Endothelial cell of umbilical vein (primary cell): Measurements from ENCODE around the gene TP73. TPM values are rescaled to one million over a fixed set of nuclear protein-coding genes. Genes with fewer than 3 reads are reported as not detected.
A peak's percentile ranks its signal among the peaks of the same experiment; 100 is the strongest.

ENCODE experiments used
- BruUV-seq: library from RNA; stranded (reverse); fragments of 400-500 nt; replicated peaks from 2 replicates; lab custom pipeline; 2021; lab: Mats Ljungman, UMichigan
- CTCF ChIA-PET: fragments of 300-600, 350-600 bp; sonication (Branson Sonifier 250); formaldehyde crosslinking; loops from one replicate; lab custom pipeline; 2021; ENCODE audit warnings: antibody characterized with exemption, inconsistent platforms; lab: Charles Lee
- POLR2A ChIA-PET: fragments of 300-600, 350-600 bp; sonication (Branson Sonifier 250); formaldehyde crosslinking; loops from one replicate; lab custom pipeline; 2021; ENCODE audit warnings: antibody characterized with exemption, inconsistent platforms; lab: Charles Lee
- DNase-seq: peaks from one replicate; pipeline ENCODE4 v3.0.0-alpha.2; 2011; ENCODE audit warnings: low read depth, low spot score
- FAIRE-seq: peaks from 2 replicates; lab custom pipeline; 2011; peaks lifted over from hg19 to GRCh38; lab: Jason Lieb, UNC
- H2AFZ ChIP-seq: 2 replicates; pipeline ENCODE4 v1.6.0; 2012; ENCODE audit warnings: low read depth, low read length, control low read depth, inconsistent platforms
- H3K27ac ChIP-seq: 2 replicates; pipeline ENCODE4 v1.5.1; 2011; ENCODE audit warnings: low read depth, mild to moderate bottlenecking, control low read depth, low read length, moderate library complexity; ENCODE audit not compliant: insufficient read depth
- H3K27me3 ChIP-seq, 2 experiments: 2 replicates each; pipeline versions ENCODE4 v1.6.0 to v1.6.1; 2011; ENCODE audit warnings: low read length in 2 of 2, mixed read lengths in 1 of 2; ENCODE audit not compliant: control insufficient read depth in 2 of 2, insufficient read depth in 2 of 2
- H3K36me3 ChIP-seq, 2 experiments: 2 replicates in 1 of 2; 3 replicates in 1 of 2; pipeline ENCODE4 v1.5.1; 2011; ENCODE audit warnings: low read length in 2 of 2, mild to moderate bottlenecking in 1 of 2, moderate library complexity in 1 of 2; ENCODE audit not compliant: control insufficient read depth in 2 of 2, insufficient read depth in 2 of 2; ENCODE audit errors: extremely low read depth in 1 of 2
- H3K4me1 ChIP-seq: 3 replicates; pipeline ENCODE4 v1.5.1; 2011; ENCODE audit warnings: mild to moderate bottlenecking, low read length; ENCODE audit not compliant: control insufficient read depth, insufficient read depth; ENCODE audit errors: extremely low read depth
- H3K4me2 ChIP-seq: 2 replicates; pipeline ENCODE4 v1.6.1; 2011; ENCODE audit warnings: low read length, control low read depth, mixed read lengths; ENCODE audit not compliant: insufficient read depth
- H3K4me3 ChIP-seq, 3 experiments: fragments of 200-600 bp in 1 of 3; sonication (generic), shearing (Covaris generic) in 1 of 3; replicated peaks in 1 of 3; 2 replicates each; pipeline ENCODE4 v1.5.1; 2011 to 2016; ENCODE audit warnings: control low read depth in 3 of 3, low read length in 3 of 3, mild to moderate bottlenecking in 2 of 3, inconsistent platforms in 1 of 3, low read depth in 1 of 3, moderate library complexity in 1 of 3; ENCODE audit not compliant: insufficient read depth in 1 of 3
- H3K79me2 ChIP-seq: 2 replicates; pipeline ENCODE4 v1.6.0; 2012; ENCODE audit warnings: low read length, inconsistent platforms; ENCODE audit not compliant: control insufficient read depth, insufficient read depth
- H3K9ac ChIP-seq: replicated peaks from 2 replicates; pipeline ENCODE3; 2011; ENCODE audit warnings: low read length, control low read depth; ENCODE audit not compliant: insufficient read depth; ENCODE audit errors: extremely low read depth
- H3K9me1 ChIP-seq: replicated peaks from 3 replicates; pipeline ENCODE4 v1.6.0; 2011; ENCODE audit warnings: mild to moderate bottlenecking, low read length; ENCODE audit not compliant: control insufficient read depth, insufficient read depth; ENCODE audit errors: extremely low read depth
- H3K9me3 ChIP-seq: replicated peaks from 2 replicates; pipeline ENCODE4 v1.5.1; 2012; ENCODE audit warnings: low read length, inconsistent platforms; ENCODE audit not compliant: control insufficient read depth, insufficient read depth
- H4K20me1 ChIP-seq: replicated peaks from 2 replicates; pipeline ENCODE3; 2011; ENCODE audit warnings: mild to moderate bottlenecking, low read length; ENCODE audit not compliant: control insufficient read depth, insufficient read depth; ENCODE audit errors: extremely low read depth
- EZH2 ChIP-seq: IDR thresholded peaks from 2 replicates; pipeline ENCODE4 v1.6.1; 2012; ENCODE audit warnings: borderline replicate concordance, low read depth, mild to moderate bottlenecking, moderate library complexity, low read length, inconsistent platforms; ENCODE audit not compliant: severe bottlenecking
- FOS ChIP-seq: IDR thresholded peaks from 2 replicates; pipeline ENCODE4 v1.6.1; 2011; ENCODE audit warnings: mild to moderate bottlenecking, low read length, moderate library complexity, borderline replicate concordance; ENCODE audit not compliant: insufficient read depth
- GATA2 ChIP-seq: IDR thresholded peaks from 2 replicates; pipeline ENCODE4 v1.7.0; 2011; ENCODE audit warnings: low read depth, mild to moderate bottlenecking, moderate library complexity, mixed read lengths, low read length; ENCODE audit not compliant: insufficient read length, insufficient read depth
- JUN ChIP-seq: IDR thresholded peaks from 2 replicates; pipeline ENCODE4 v1.6.1; 2011; ENCODE audit warnings: borderline replicate concordance, low read depth; ENCODE audit not compliant: insufficient read length, insufficient read depth
- MYC ChIP-seq: IDR thresholded peaks from one replicate; pipeline ENCODE4 v1.6.1; 2011; ENCODE audit warnings: mild to moderate bottlenecking, low read depth, low read length
- POLR2A ChIP-seq: IDR thresholded peaks from 2 replicates; pipeline ENCODE4 v1.6.1; 2012; ENCODE audit warnings: low read depth, mild to moderate bottlenecking, control low read depth, low read length
- POLR2AphosphoS5 ChIP-seq: IDR thresholded peaks from 2 replicates; pipeline ENCODE4 v1.6.1; 2012; ENCODE audit warnings: low read depth, mild to moderate bottlenecking, control low read depth, low read length, moderate library complexity; ENCODE audit not compliant: insufficient read depth
- dilution Hi-C: fragments of 300-500 bp; cut with MboI; formaldehyde crosslinking; loops from one replicate; pipeline ENCODE4 v1.15.0; 2019; ENCODE audit warnings: low sequenced_read_pairs; ENCODE audit not compliant: extremely low pct_ligation_motif_present
- intact Hi-C: fragments of 100-400 bp; cut with micrococcal nuclease; formaldehyde crosslinking; loops from one replicate; pipeline ENCODE4 v1.10.0; 2022
- polyA plus RNA-seq, 4 experiments: library from polyadenylated mRNA; depleted of rRNA in 3 of 4; stranded (reverse) in 3 of 4; unstranded in 1 of 4; fragments of >200 nt; gene quantifications; 2 replicates each; pipeline versions ENCODE4 v1.2.1 to v1.2.3, GENCODE V29; 2011 to 2012; ENCODE audit warnings: missing spikeins in 1 of 4
- total RNA-seq: library from RNA; stranded (reverse); gene quantifications from 2 replicates; pipeline ENCODE4 v1.2.3, GENCODE V29; 2021
- TF ChIP-seq, protein P1 (sequence below): IDR thresholded peaks from 2 replicates; pipeline ENCODE4 v1.6.1; 2011; ENCODE audit not compliant: insufficient read depth, insufficient read length
- TF ChIP-seq, protein P2 (sequence below), 2 donors: IDR thresholded peaks; 1 replicate in 1 of 2; 2 replicates in 1 of 2; pipeline ENCODE4 v1.5.1; 2011; ENCODE audit warnings: low read length in 2 of 2, mild to moderate bottlenecking in 2 of 2, moderate library complexity in 2 of 2, control low read depth in 1 of 2, inconsistent platforms in 1 of 2, low read depth in 1 of 2; ENCODE audit not compliant: insufficient read depth in 1 of 2; ENCODE audit errors: extremely low read depth in 1 of 2

TP73 gene
- total and polyA plus RNA-seq, 2 donors (not counting 3 experiments of a cell fraction or from before 2014, with no cell fraction given) = 0.03 to 0.15 TPM

GRCh38 chr1:3664700-3665375 lies 12.5 kb downstream of the TP73 start:
- FAIRE-seq (no peak), DNase-seq (no peak)
- H3K9me1 ChIP-seq = no peaks in the 10 kb centered on the region
- ChIA-PET POLR2A (no interaction called here), CTCF (no interaction called here)
- no peaks in the 10 kb centered on the region for H3K79me2 ChIP-seq
- H3K9ac ChIP-seq = no peak overlapping the region
- H3K27me3 ChIP-seq = peaks cover 0 to 10% of the 10 kb centered on the region in 2 experiments
- H3K4me2 ChIP-seq = no peak overlapping the region
- no peak overlapping the region for H3K4me3 ChIP-seq
- H2AFZ ChIP-seq = peak overlapping the region; percentile 9
- TF ChIP-seq POLR2AphosphoS5 (no peak), EZH2 (no peak), FOS (no peak), MYC (no peak), POLR2A (no peak), GATA2 (no peak), JUN (no peak)
- TF ChIP-seq, protein P1, sequence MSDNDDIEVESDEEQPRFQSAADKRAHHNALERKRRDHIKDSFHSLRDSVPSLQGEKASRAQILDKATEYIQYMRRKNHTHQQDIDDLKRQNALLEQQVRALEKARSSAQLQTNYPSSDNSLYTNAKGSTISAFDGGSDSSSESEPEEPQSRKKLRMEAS = no peak
- TF ChIP-seq, protein P2, sequence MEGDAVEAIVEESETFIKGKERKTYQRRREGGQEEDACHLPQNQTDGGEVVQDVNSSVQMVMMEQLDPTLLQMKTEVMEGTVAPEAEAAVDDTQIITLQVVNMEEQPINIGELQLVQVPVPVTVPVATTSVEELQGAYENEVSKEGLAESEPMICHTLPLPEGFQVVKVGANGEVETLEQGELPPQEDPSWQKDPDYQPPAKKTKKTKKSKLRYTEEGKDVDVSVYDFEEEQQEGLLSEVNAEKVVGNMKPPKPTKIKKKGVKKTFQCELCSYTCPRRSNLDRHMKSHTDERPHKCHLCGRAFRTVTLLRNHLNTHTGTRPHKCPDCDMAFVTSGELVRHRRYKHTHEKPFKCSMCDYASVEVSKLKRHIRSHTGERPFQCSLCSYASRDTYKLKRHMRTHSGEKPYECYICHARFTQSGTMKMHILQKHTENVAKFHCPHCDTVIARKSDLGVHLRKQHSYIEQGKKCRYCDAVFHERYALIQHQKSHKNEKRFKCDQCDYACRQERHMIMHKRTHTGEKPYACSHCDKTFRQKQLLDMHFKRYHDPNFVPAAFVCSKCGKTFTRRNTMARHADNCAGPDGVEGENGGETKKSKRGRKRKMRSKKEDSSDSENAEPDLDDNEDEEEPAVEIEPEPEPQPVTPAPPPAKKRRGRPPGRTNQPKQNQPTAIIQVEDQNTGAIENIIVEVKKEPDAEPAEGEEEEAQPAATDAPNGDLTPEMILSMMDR (IDR thresholded peaks at IDR 0.05; ENCODE audit: extremely low read depth in 1 of 2, insufficient read depth in 1 of 2, low read depth in 1 of 2, low read length in 2 of 2) = no peak
- H3K9me3 ChIP-seq = no peaks in the 10 kb centered on the region
- dilution Hi-C loops (no loop called here), intact Hi-C loops (no loop called here)
- H3K27ac ChIP-seq = no peak overlapping the region
- H3K4me1 ChIP-seq = peaks cover 6% of the 10 kb centered on the region
- no peaks in the 10 kb centered on the region for H3K36me3 ChIP-seq
- no TSS peak for BruUV-seq
- H4K20me1 ChIP-seq = no peaks in the 10 kb centered on the region
